Measurements from ENCODE around the gene PKD2.
"Not testable (repeated sequence)": the region's sequence is repeated elsewhere in the genome, so short reads cannot be mapped to it uniquely, and the experiment has no call there.

The PKD2 gene

DNA sequence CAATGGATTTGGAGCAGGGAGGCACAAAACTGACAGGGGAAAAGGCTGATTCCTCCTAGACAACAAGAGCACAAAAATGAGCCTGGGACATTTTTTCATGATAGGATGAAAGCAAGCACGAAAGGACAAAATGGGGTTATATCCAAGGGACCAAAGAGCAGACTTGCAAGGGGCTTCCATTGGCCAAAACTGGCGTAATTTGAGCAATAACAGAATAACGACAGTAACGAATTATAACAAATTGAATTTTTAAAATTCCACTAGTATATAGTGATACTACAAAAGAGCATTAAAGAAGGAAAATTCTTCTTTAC, 21.6 kb upstream of the PKD2 start:
- no peak overlapping the region for H3K4me3 ChIP-seq (ENCODE audit: low read depth, low read length)
- TF ChIP-seq, protein P1, sequence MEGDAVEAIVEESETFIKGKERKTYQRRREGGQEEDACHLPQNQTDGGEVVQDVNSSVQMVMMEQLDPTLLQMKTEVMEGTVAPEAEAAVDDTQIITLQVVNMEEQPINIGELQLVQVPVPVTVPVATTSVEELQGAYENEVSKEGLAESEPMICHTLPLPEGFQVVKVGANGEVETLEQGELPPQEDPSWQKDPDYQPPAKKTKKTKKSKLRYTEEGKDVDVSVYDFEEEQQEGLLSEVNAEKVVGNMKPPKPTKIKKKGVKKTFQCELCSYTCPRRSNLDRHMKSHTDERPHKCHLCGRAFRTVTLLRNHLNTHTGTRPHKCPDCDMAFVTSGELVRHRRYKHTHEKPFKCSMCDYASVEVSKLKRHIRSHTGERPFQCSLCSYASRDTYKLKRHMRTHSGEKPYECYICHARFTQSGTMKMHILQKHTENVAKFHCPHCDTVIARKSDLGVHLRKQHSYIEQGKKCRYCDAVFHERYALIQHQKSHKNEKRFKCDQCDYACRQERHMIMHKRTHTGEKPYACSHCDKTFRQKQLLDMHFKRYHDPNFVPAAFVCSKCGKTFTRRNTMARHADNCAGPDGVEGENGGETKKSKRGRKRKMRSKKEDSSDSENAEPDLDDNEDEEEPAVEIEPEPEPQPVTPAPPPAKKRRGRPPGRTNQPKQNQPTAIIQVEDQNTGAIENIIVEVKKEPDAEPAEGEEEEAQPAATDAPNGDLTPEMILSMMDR (conservative IDR thresholded peaks at IDR 0.05; ENCODE audit: low read depth, low read length): no peak
- DNase-seq (ENCODE audit: low read depth): no peak

DNA sequence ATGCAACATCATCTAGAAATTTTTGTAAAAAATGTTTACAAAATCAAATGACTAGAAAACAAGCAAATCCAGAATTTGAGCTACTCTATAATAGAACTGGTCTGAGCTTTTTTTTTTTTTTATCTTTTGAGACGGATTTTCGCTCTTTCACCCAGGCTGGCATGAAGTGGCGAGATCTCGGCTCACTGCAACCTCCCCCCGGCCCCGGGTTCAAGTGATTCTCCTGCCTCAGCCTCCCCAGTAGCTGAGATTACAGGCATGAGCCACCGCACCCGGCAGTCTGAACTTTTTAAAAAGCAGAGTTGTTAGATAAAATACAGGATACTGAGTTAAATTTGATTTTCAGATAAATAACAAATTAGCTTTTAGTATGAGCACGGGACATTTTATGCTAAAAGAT, 20.9 kb upstream of the PKD2 start:
- DNase-seq (ENCODE audit: low read depth): no peak
- H3K4me3 ChIP-seq (ENCODE audit: low read depth, low read length): no peak overlapping the region
- TF ChIP-seq, protein P1 (conservative IDR thresholded peaks at IDR 0.05; ENCODE audit: low read depth, low read length): no peak

DNA sequence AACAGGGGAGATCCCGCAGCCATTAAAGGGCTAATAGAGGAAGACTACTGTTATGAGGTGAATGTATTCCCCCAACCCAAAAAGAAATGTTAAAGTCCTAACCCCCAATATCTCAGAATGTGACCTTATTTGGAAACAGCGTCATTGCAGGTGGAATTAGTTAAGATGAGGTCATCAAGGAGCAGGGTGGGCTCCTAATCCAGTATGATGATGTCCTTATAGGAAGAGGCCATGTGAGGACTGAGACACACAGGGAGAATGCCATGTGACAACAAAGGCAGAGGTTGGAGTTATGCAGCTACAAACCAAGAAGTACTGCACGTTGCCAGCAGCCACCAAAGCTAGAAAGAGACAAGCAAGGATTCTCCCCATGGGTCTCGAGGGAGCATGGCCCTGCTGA, 17.7 kb upstream of the PKD2 start:
- DNase-seq (ENCODE audit: low read depth): no peak
- TF ChIP-seq, protein P1 (conservative IDR thresholded peaks at IDR 0.05; ENCODE audit: low read depth, low read length): no peak
- no peak overlapping the region for H3K4me3 ChIP-seq (ENCODE audit: low read depth, low read length)

DNA sequence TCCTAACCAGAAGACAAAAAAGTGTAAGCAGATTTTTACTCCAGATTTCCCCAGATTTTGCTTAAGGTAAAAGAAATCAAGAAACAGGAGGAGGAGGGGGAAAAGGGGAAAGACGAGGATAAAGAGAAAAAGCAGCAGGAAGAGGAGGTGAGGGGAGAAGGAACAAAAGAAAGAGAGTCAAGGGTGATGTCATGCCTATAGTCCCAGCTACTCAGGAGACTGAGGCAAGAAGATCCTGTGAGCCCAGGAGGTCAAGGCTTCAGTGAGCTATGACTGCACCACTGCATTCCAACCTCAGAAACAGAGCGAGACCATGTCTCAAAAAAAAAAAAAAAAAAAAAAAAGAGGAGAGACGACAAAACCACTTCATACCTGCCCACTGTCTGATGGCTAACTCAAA, 12.0 kb upstream of the PKD2 start:
- H3K4me3 ChIP-seq (ENCODE audit: low read depth, low read length): no peak overlapping the region
- no peak for DNase-seq (ENCODE audit: low read depth)
- TF ChIP-seq, protein P1 (conservative IDR thresholded peaks at IDR 0.05; ENCODE audit: low read depth, low read length): no peak

DNA sequence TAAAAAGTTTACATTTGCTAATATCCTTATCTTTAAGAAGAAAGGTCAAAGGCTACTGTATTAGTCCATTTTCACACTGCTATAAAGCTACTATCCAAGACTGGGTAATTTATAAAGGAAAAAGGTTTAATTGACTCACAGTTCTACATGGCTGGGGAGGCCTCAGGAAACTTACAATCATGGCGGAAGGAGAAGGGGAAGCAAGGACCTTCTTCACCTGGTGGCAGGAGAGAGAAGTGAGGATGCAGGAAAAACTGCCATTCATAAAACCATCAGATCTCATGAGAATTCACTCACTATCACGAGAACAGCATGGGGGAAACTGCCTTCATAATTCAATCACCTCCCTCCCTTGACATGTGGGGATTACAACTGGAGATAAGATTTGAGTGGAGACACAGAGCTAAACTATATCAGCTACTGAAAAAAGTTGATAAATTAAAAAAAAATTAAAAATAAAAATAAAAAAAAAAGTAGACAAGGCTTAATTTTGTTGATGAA, 8.2 kb upstream of the PKD2 start:
- H3K4me3 ChIP-seq (ENCODE audit: low read depth, low read length): not testable (repeated sequence)

DNA sequence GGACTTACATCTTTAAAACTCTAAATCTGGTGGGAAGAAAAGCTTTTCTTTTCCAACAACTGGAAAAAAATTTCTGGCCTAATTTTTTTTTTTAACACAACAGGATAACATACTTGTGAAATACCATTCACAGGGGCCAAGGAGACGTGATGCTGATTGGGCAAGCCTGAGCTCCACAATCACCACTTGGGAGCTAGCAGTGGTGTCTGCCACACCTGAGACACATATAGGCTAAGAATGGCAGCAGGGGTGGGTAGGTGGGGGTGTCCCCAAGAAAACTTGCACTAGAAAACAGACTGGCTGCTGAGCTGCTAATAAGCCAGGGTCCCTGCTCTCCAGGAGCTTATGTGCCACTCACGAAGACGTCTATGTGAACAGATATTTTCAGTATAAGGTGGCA, 5.6 kb upstream of the PKD2 start:
- DNase-seq (ENCODE audit: low read depth): no peak
- TF ChIP-seq, protein P1 (conservative IDR thresholded peaks at IDR 0.05; ENCODE audit: low read depth, low read length): no peak
- H3K4me3 ChIP-seq (ENCODE audit: low read depth, low read length): no peak overlapping the region

More for the DNA sequence above, 8.2 kb upstream of the PKD2 start:
- DNase-seq (ENCODE audit: low read depth): not testable (repeated sequence)

DNA sequence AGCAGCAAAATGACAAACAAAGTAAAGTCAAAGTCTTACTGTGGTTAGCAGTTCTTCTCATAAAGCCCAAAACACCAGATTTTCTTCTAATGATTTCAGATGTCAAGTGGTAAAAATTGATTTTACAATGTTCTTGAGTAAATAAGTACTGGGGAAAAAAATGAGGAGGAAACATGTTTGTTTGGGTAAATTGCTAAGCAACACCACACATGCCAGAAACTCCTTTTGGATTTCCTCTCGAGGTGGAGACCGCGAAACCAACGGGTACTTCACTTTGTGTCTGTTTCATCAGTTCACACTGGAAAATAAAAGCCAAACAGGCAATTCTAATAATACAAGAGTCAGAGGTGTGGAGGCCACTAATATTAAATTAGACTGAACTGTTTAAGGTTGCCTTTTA, 4.6 kb upstream of the PKD2 start:
- DNase-seq (ENCODE audit: low read depth): no peak
- TF ChIP-seq, protein P1 (conservative IDR thresholded peaks at IDR 0.05; ENCODE audit: low read depth, low read length): no peak

DNA sequence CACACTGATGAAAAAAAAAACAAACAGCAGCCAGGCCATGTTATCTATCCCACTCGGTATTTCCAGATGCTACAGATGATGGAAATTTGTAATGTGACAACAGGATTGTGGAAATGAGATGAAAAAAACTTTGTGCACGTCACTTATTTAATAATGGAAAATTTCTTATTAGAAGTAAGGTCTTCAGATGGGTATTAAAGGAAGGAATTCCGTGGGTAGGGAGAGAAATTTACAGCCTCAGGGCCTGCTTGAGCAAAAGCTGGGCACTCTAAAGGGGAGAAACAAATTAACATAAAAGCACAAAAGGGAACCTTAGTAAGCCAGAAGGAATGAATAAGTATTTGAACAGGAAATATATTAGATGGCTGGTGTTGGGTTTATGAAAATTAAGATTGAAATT, 4.2 kb upstream of the PKD2 start:
- no peak overlapping the region for H3K4me3 ChIP-seq (ENCODE audit: low read depth, low read length)
- TF ChIP-seq, protein P1 (conservative IDR thresholded peaks at IDR 0.05; ENCODE audit: low read depth, low read length): no peak
- no peak for DNase-seq (ENCODE audit: low read depth)

More for the DNA sequence above, 4.6 kb upstream of the PKD2 start:
- H3K4me3 ChIP-seq (ENCODE audit: low read depth, low read length): no peak overlapping the region
